Body of pancreas (tissue), 4 donors: ENCODE data around the gene TMEM170B. TPM values are rescaled to one million over a fixed set of nuclear protein-coding genes. Genes with fewer than 3 reads are reported as not detected.
A peak's percentile ranks its signal among the peaks of the same experiment; 100 is the strongest.

Experiments used
- ATAC-seq: fragments of 150-250 bp; one replicate; pipeline ENCODE4 v1.9.1; 2016
- DNase-seq, 4 donors: peaks; one replicate each; pipeline ENCODE4 v3.0.0-alpha.2; 2019
- H3K27ac ChIP-seq, 4 donors: fragments of 200-600 bp; sonication (generic); 1 replicate in 3 of 4; 2 replicates in 1 of 4; pipeline versions ENCODE4 v1.5.1 to v1.6.1; 2016 to 2019; ENCODE audit warnings: mild to moderate bottlenecking in 1 of 4, mixed read lengths in 1 of 4, moderate library complexity in 1 of 4
- H3K27me3 ChIP-seq, 2 donors: fragments of 200-600 bp; sonication (generic); one replicate each; pipeline ENCODE4 v1.6.0; 2016; ENCODE audit warnings: mild to moderate bottlenecking in 1 of 2
- H3K36me3 ChIP-seq, 2 donors: fragments of 200-600 bp; sonication (generic); replicated peaks in 1 of 2; 2 replicates each; pipeline ENCODE4 v1.5.1; 2016; ENCODE audit warnings: low read depth in 2 of 2; ENCODE audit not compliant: insufficient read depth in 1 of 2
- H3K4me1 ChIP-seq: fragments of 200-600 bp; sonication (generic); one replicate; pipeline ENCODE4 v1.6.0; 2016
- H3K4me3 ChIP-seq, 2 donors: fragments of 200-600 bp; sonication (generic); 1 replicate in 1 of 2; 2 replicates in 1 of 2; pipeline ENCODE4 v1.5.1; 2016 to 2019
- H3K9me3 ChIP-seq, 3 donors: fragments of 200-600 bp; sonication (generic); 1 replicate in 2 of 3; 2 replicates in 1 of 3; pipeline ENCODE4 v1.5.1; 2016
- CTCF ChIP-seq, 7 experiments: fragments of 450-650 bp in 4 of 7; fragments of 200-600 bp in 3 of 7; sonication (generic) in 3 of 7; IDR thresholded peaks; one replicate each; pipeline ENCODE4 v1.5.1; 2016 to 2019; ENCODE audit warnings: antibody characterized with exemption in 7 of 7
- POLR2A ChIP-seq, 3 donors: fragments of 450-650 bp; IDR thresholded peaks; one replicate each; pipeline ENCODE4 v1.6.1; 2016; ENCODE audit warnings: antibody characterized with exemption in 3 of 3, mild to moderate bottlenecking in 2 of 3
- WGBS, 2 donors: methylation state at CpG; one replicate each; pipeline ENCODE4 v1.1.5; 2017; 5-methylcytosine and 5-hydroxymethylcytosine counted together
- intact Hi-C: fragments of 100-400 bp; cut with DNase I; formaldehyde crosslinking; loops from one replicate; pipeline ENCODE4 v1.15.1; 2023
- total RNA-seq, 2 donors: library from RNA; depleted of rRNA; stranded (reverse); fragments of >200 nt; gene quantifications; one replicate each; pipeline ENCODE4 v1.1.0, GENCODE V29; 2016

Gene TMEM170B
- total RNA-seq, 2 donors from 2014 or later: 3.0 to 3.6 TPM

GRCh38 chr6:11622156-11622555 lies 84.6 kb downstream of the TMEM170B start:
- Histone ChIP-seq H3K27me3 (no peaks in the 10 kb centered on the region), H3K4me3 (no peak overlapping the region), H3K36me3 (no peaks in the 10 kb centered on the region), H3K4me1 (no peaks in the 10 kb centered on the region), H3K27ac (no peak overlapping the region), H3K9me3 (no peaks in the 10 kb centered on the region)
- intact Hi-C loops: no loop called here
- 68 to 83% methylated on average over 4 of the region's 4 CpGs for whole genome bisulfite sequencing, 2 donors
- ATAC-seq: peak; percentile 33
- TF ChIP-seq POLR2A (IDR thresholded peaks at IDR 0.05): no peak
- TF ChIP-seq CTCF (IDR thresholded peaks at IDR 0.05): no peak
- no peak for DNase-seq

GRCh38 chr6:11623272-11623671 lies 85.7 kb downstream of the TMEM170B start:
- Histone ChIP-seq H3K36me3 (no peaks in the 10 kb centered on the region), H3K27ac (no peak overlapping the region), H3K4me1 (no peaks in the 10 kb centered on the region), H3K4me3 (no peak overlapping the region), H3K9me3 (no peaks in the 10 kb centered on the region), H3K27me3 (no peaks in the 10 kb centered on the region)
- intact Hi-C loops: no loop called here
- WGBS, 2 donors: 95 to 98% methylated on average over 2 of the region's 2 CpGs
- ATAC-seq: no peak
- TF ChIP-seq POLR2A (IDR thresholded peaks at IDR 0.05) (no peak), CTCF (IDR thresholded peaks at IDR 0.05) (no peak)
- DNase-seq: no peak

- intact Hi-C loops: no loop called here
- Histone ChIP-seq H3K9me3 (no peaks in the 10 kb centered on the region), H3K27me3 (no peaks in the 10 kb centered on the region), H3K36me3 (no peaks in the 10 kb centered on the region), H3K27ac (no peak overlapping the region), H3K4me3 (no peak overlapping the region), H3K4me1 (no peaks in the 10 kb centered on the region)
- TF ChIP-seq CTCF (IDR thresholded peaks at IDR 0.05): no peak
- no peak for TF ChIP-seq POLR2A (IDR thresholded peaks at IDR 0.05)
- WGBS, 2 donors: 76 to 84% methylated on average over 8 of the region's 8 CpGs
- no peak for DNase-seq
- no peak for ATAC-seq
Observed at GRCh38 chr6:11625302-11625701, 87.8 kb downstream of the TMEM170B start.

- no peaks in the 10 kb centered on the region for H3K9me3 ChIP-seq
- no peak overlapping the region for H3K27ac ChIP-seq
- TF ChIP-seq POLR2A (IDR thresholded peaks at IDR 0.05) (no peak), CTCF (IDR thresholded peaks at IDR 0.05) (no peak)
- intact Hi-C loops: no loop called here
- no peaks in the 10 kb centered on the region for H3K27me3 ChIP-seq
- DNase-seq: no peak
- H3K4me3 ChIP-seq: no peak overlapping the region
- peaks cover 4% of the 10 kb centered on the region for H3K4me1 ChIP-seq
- 84 to 87% methylated on average over 8 of the region's 8 CpGs for WGBS, 2 donors
- ATAC-seq: no peak
- no peaks in the 10 kb centered on the region for H3K36me3 ChIP-seq
Observed at GRCh38 chr6:11626356-11626755, 88.8 kb downstream of the TMEM170B start.

- TF ChIP-seq POLR2A (IDR thresholded peaks at IDR 0.05) (no peak), CTCF (IDR thresholded peaks at IDR 0.05) (no peak)
- intact Hi-C loops: no loop called here
- Histone ChIP-seq H3K27me3 (no peaks in the 10 kb centered on the region), H3K36me3 (no peaks in the 10 kb centered on the region), H3K27ac (no peak overlapping the region), H3K4me3 (no peak overlapping the region), H3K9me3 (no peaks in the 10 kb centered on the region), H3K4me1 (peaks cover 16% of the 10 kb centered on the region)
- ATAC-seq: no peak
- DNase-seq: no peak
Observed at GRCh38 chr6:11628562-11628961, 91.0 kb downstream of the TMEM170B start.
